GM21447 (cell line): ENCODE results near the gene SLC25A14.
A peak's percentile ranks its signal among the peaks of the same experiment; 100 is the strongest.
"Not testable (repeated sequence)": the region's sequence is repeated elsewhere in the genome, so short reads cannot be mapped to it uniquely, and the experiment has no call there.

Source experiments
- ATAC-seq: cut with Tn5 transposase; IDR thresholded peaks from one replicate; pipeline ENCODE4 v1.9.1; 2021; ENCODE audit not compliant: unreplicated experiment

The SLC25A14 gene

GRCh38 chrX:130339408-130340222 is at the start of gene SLC25A14:
TSS of gene SLC25A14 (plus strand) at chrX:130339919. CDS start at chrX:130340279, 360 bp downstream.
- peak; percentile 99 for ATAC-seq

GRCh38 chrX:130295519-130296296 is 44.0 kb upstream of the SLC25A14 start:
- ATAC-seq: no peak

GRCh38 chrX:130296297-130296678 is 43.4 kb upstream of the SLC25A14 start:
- ATAC-seq: no peak

GRCh38 chrX:130296743-130297142 is 43.0 kb upstream of the SLC25A14 start:
- no peak for ATAC-seq

- ATAC-seq: no peak
Observed at GRCh38 chrX:130299279-130300009, 40.3 kb upstream of the SLC25A14 start.

- ATAC-seq: no peak
Observed at GRCh38 chrX:130300010-130300282, 39.8 kb upstream of the SLC25A14 start.

- no peak for ATAC-seq
Observed at GRCh38 chrX:130301405-130301804, 38.3 kb upstream of the SLC25A14 start.

GRCh38 chrX:130301977-130302376 is 37.7 kb upstream of the SLC25A14 start:
- ATAC-seq: no peak

- no peak for ATAC-seq
Observed at GRCh38 chrX:130304587-130305368, 34.9 kb upstream of the SLC25A14 start.

GRCh38 chrX:130319886-130320285 is 19.8 kb upstream of the SLC25A14 start:
- not testable (repeated sequence) for ATAC-seq

GRCh38 chrX:130321550-130321949 is 18.2 kb upstream of the SLC25A14 start:
- ATAC-seq: peak; percentile 57

GRCh38 chrX:130330146-130330545 is 9.6 kb upstream of the SLC25A14 start:
- no peak for ATAC-seq

- ATAC-seq: no peak
Observed at GRCh38 chrX:130330706-130331105, 9.0 kb upstream of the SLC25A14 start.

- no peak for ATAC-seq
Observed at GRCh38 chrX:130336531-130336930, 3.2 kb upstream of the SLC25A14 start.

GRCh38 chrX:130338869-130339268 is 850 bp upstream of the SLC25A14 start:
- ATAC-seq: not testable (repeated sequence)

GRCh38 chrX:130340271-130340670 is 552 bp downstream of the SLC25A14 start:
- ATAC-seq: no peak

- ATAC-seq: no peak
Observed at GRCh38 chrX:130343411-130343810, 3.7 kb downstream of the SLC25A14 start.

- ATAC-seq: no peak
Observed at GRCh38 chrX:130347321-130347720, 7.6 kb downstream of the SLC25A14 start.

GRCh38 chrX:130351567-130351966 is 11.8 kb downstream of the SLC25A14 start:
- no peak for ATAC-seq

- ATAC-seq: not testable (repeated sequence)
Observed at GRCh38 chrX:130352050-130352449, 12.3 kb downstream of the SLC25A14 start.

GRCh38 chrX:130376077-130376476 is 36.4 kb downstream of the SLC25A14 start:
- ATAC-seq: no peak
